ENCODE data around the gene WIPF3. TPM values are rescaled to one million over a fixed set of nuclear protein-coding genes. Genes with fewer than 3 reads are reported as not detected.

Gene WIPF3
- total and polyA plus RNA-seq, 10 of the 15 experiments (the other 5 are each of a cell fraction or from before 2014, with no cell fraction given) = 0.03 to 0.05 TPM; not detected in 8

GRCh38 chr7:29929018-29929807 lies 122.9 kb downstream of the WIPF3 start (continued):
- TF ChIP-seq CBX5 (IDR thresholded peaks at IDR 0.05; ENCODE audit: low read depth) = no peak
- no peak for TF ChIP-seq WRNIP1 (IDR thresholded peaks at IDR 0.05; ENCODE audit: borderline replicate concordance, low read depth, low read length)
- TF ChIP-seq ZNF24 (IDR thresholded peaks at IDR 0.05) = no peak
- TF ChIP-seq ZBTB40 (IDR thresholded peaks at IDR 0.05; ENCODE audit: borderline replicate concordance) = no peak
- no peak for TF ChIP-seq MEF2B (IDR thresholded peaks at IDR 0.05; ENCODE audit: partially characterized antibody, poor library complexity, severe bottlenecking)
- no peak for TF ChIP-seq MTA2 (IDR thresholded peaks at IDR 0.05; ENCODE audit: low read depth)

GRCh38 chr7:29935111-29935510 lies 128.8 kb downstream of the WIPF3 start:
- Histone ChIP-seq H3K9ac (ENCODE audit: control insufficient read depth, insufficient read depth, low read length) (no peak overlapping the region), H3K79me2 (ENCODE audit: control insufficient read depth, insufficient read depth, low read length) (no peaks in the 10 kb centered on the region), H3K4me3 (no peak overlapping the region), H4K20me1 (ENCODE audit: control insufficient read depth, insufficient read depth) (no peaks in the 10 kb centered on the region), H3K4me1 (ENCODE audit: control insufficient read depth, insufficient read depth, low read length) (no peaks in the 10 kb centered on the region), H2AFZ (ENCODE audit: control insufficient read depth, low read depth, low read length) (no peak overlapping the region), H3K27me3 (replicated peaks in 1 of 2; ENCODE audit: control insufficient read depth in 2 of 2, insufficient read depth in 2 of 2, low read length in 1 of 2) (no peaks in the 10 kb centered on the region), H3K4me2 (ENCODE audit: control insufficient read depth, insufficient read depth) (no peak overlapping the region), H3K9me3 (replicated peaks; ENCODE audit: control insufficient read depth, insufficient read depth, low read length) (no peaks in the 10 kb centered on the region), H3K36me3 (ENCODE audit: control insufficient read depth in 2 of 2, insufficient read depth in 2 of 2, low read length in 1 of 2) (peaks cover 0 to 12% of the 10 kb centered on the region in 2 experiments; a peak in 3 of 4 replicates), H3K27ac (ENCODE audit: control insufficient read depth, insufficient read depth) (no peak overlapping the region)
- ATAC-seq (no peak), DNase-seq (ENCODE audit: low read depth, low spot score) (no peak), FAIRE-seq (no peak)
- SMC1A ChIA-PET (ENCODE audit: uncharacterized antibody, unreplicated experiment) = no interaction called here
- no TSS peak for BruUV-seq (replicated peaks)
- intact Hi-C loops (cut with micrococcal nuclease; ENCODE audit: unreplicated experiment) = no loop called here
- CTCF ChIA-PET = interaction anchor here (1.1 to 3.0 kb wide), 4 partner anchors 14 to 139 kb away, joined by 3 to 20 read pairs (median 8); no protein-coding TSS in a partner anchor
- POLR2A ChIA-PET = no interaction called here
- WGBS (ENCODE audit: insufficient coverage, insufficient replicate concordance, low lambda C conversion rate, missing lambda C conversion rate) = 100% methylated on average over 2 of the region's 2 CpGs
- in situ Hi-C loops (cut with MboI) = no loop called here
- RAD21 ChIA-PET (ENCODE audit: unreplicated experiment) = no interaction called here
- TF ChIP-seq SMAD5 (IDR thresholded peaks at IDR 0.05; ENCODE audit: low read depth) = no peak
- no peak for TF ChIP-seq CBFB (IDR thresholded peaks at IDR 0.05; ENCODE audit: low read depth)

Measured in GM12878 (cell line).